ENCODE data around the gene GPR161.
"Not testable (repeated sequence)": the region's sequence is repeated elsewhere in the genome, so short reads cannot be mapped to it uniquely, and the experiment has no call there.

GPR161 gene

DNA sequence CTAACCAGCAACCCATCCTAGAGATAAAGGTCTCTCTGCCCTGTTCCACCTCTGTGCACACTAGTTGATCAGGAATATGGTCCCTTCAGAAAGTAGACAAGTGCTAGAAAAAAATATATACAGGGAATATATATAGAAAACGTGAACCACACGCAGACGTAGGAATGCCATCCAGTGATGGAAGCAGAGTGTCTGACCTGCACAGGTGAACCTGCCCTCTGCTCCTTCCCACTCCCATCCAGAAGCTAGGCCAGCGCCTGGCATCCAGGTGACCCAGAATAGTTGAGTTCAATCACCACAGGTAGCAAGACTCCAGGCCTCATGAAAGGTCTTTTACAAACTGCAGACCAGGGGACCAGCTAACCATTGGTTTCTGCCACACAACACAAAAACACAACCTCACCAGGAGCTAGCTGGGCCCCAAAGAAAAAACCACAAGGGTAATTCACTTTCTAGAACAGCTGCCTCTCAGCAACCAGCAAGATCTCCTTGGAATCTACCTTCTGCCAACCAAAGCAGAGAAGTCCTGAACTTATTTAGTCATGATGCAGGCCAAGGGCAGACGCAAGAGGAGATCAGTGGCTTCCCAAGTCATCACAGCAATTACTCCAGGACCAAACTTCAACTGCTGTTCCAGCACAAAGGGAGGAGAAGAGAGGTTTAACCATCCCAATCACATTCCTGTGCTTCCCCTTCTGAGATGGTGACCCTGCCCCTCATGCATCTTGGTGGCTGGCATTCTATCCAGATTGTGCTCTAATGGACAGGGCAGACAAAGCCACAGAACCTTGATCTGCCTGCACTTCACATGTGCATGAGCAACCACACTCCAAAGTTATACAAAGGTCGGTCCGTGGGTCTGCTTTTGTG is 53.0 kb downstream of the GPR161 start:
- Mint-ChIP-seq H3K4me1 (peaks cover 4 to 11% of the 10 kb centered on the region in 2 donors), H3K36me3 (peaks cover 0 to 10% of the 10 kb centered on the region in 2 donors), H3K4me3 (no peak overlapping the region), H3K27me3 (no peaks in the 10 kb centered on the region), H3K27ac (no peak overlapping the region), H3K9me3 (no peaks in the 10 kb centered on the region)
- ATAC-seq (replicated peaks) (no peak), DNase-seq (no peak)

DNA sequence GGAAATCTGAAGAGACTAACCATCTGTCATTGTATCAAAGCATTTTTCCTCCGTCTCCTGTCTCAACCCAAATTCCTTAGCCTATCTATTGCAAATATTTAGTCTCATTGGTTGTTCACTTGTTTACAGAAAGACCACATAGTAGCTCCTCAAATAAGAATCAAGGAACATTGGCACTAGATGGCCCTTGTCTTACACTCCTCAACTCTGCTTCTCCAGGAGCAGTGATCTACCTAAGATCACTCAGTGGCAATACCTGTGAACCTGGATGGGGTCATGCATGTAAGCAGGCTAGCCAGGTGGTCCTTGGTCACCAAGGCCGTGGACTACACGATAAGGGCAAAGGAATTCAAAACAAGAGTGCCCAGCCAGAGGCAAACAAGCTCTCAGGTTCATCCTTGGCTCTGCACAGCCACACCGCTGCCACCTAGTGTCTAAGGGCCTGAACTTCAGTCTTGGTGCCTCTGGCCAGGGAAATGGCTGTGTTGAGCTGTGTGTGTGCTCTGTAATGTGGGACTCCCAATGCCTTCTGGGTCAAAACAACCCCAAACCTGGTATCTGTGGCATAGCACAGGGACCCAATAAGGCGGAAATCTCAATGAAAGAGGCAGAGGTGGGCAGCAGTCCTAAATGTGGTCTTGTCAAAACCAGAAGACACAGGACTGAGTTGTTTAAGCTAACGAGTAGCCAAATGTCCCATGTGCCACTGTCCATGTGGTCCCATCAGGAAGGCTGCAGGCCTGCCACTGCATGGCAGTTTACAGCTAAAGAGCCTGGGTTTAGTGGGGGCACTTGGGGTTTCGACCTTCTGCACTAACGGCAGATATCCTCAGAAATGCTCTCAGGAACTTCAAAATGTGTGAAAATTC is 54.5 kb downstream of the GPR161 start:
- Mint-ChIP-seq H3K4me1 (peaks cover 4 to 11% of the 10 kb centered on the region in 2 donors), H3K36me3 (peaks cover 6 to 10% of the 10 kb centered on the region in 2 donors), H3K27me3 (no peaks in the 10 kb centered on the region), H3K27ac (no peak overlapping the region), H3K4me3 (no peak overlapping the region), H3K9me3 (no peaks in the 10 kb centered on the region)
- DNase-seq (peak; percentile 50), ATAC-seq (replicated peaks) (peak; percentile 84 to 85)

DNA sequence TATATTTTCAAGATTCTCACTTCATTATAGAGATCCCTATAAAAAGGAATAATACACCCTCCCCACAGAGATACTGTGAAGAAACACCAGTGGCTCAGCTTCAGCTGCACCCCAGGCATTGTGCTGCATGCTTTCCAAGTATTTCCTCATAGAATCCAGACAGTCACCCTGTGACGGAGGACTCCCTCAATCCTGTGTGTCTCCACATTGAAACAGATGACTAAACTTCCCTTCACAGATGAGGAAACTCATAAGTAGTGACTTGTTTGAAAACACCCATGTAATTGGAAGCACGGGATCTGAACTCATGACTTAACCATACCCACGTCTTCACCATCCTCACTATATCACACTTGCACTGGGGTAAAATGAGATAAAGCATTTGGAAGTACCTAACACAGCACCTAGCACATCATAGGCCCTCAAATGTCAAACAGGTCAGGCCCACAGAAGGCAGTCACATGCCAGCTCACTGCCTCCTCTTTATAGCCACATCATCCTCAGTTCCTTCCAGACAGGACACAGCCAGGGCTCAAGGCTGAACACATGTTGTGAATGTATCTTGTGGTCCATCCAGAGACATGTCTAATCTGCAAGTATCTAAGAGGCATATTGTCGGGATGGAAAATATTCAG is 55.2 kb downstream of the GPR161 start:
- Mint-ChIP-seq H3K27ac (no peak overlapping the region), H3K9me3 (no peaks in the 10 kb centered on the region), H3K4me1 (peaks cover 4 to 11% of the 10 kb centered on the region in 2 donors), H3K4me3 (no peak overlapping the region), H3K27me3 (no peaks in the 10 kb centered on the region), H3K36me3 (peaks cover 12% of the 10 kb centered on the region in 2 donors)
- no peak for DNase-seq
- no peak for ATAC-seq (replicated peaks)

DNA sequence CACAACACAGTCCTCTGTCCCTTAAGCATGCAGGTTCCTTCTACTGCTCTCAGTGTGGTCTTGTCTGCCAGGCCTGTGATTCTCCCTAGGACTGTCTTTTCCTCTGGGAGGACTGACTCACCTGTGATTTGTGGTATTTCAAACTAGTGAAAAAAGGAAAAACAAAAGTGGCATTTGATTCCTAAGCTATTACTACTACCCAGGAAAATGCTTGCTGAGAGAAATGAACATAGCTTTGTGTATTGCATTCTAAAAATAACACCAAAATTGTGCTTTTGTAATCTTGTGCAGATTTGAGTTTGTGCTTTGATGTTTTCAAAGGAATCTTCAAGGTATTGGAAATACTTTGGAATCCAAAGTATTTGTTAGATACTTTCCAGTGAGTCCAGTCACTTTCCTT is 57.0 kb downstream of the GPR161 start:
- peaks cover 2 to 4% of the 10 kb centered on the region in 2 donors for H3K4me1 Mint-ChIP-seq
- no peaks in the 10 kb centered on the region for H3K27me3 Mint-ChIP-seq
- H3K9me3 Mint-ChIP-seq = no peaks in the 10 kb centered on the region
- peaks cover 17 to 20% of the 10 kb centered on the region in 2 donors for H3K36me3 Mint-ChIP-seq
- DNase-seq (no peak), ATAC-seq (replicated peaks) (no peak)
- no peak overlapping the region for H3K4me3 Mint-ChIP-seq
- H3K27ac Mint-ChIP-seq = no peak overlapping the region

DNA sequence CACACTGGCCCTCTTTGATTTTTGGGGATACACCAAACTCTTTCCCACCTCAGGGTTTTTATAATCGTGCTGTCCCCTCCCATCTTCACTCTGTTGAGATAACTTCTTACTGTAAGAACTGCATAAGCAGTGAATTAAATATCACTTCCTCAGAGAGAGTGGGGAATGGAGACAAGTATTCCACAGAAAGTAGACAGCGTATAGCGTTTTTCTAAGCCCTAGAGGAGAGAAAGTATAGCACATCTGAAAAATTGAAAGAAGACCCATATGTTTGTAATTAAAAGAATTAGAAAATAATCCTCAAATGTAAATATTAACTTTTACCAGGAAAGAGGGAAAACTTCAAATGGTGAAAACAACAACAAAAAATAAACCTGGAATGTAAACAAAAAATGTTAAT is 67.3 kb downstream of the GPR161 start:
- ATAC-seq (replicated peaks) = no peak
- no peak overlapping the region for H3K27ac Mint-ChIP-seq

DNA sequence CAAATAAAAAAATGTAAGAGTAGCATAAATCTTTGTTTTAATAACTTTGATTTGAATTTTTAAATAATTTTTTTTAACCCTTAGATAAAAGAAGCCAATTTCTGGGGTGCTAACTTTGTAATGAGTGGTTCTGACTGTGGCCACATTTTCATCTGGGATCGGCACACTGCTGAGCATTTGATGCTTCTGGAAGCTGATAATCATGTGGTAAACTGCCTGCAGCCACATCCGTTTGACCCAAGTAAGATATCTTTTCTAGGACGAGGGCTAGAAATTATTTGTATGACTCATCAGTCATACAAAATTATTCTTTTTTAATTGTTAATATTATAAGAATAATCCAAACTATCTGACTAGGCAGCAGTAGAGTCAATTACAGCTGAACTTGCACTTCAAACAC is 71.2 kb downstream of the GPR161 start:
- Mint-ChIP-seq H3K27me3 (no peaks in the 10 kb centered on the region), H3K36me3 (peaks cover 16 to 24% of the 10 kb centered on the region in 2 donors), H3K4me1 (no peaks in the 10 kb centered on the region), H3K9me3 (no peaks in the 10 kb centered on the region), H3K27ac (no peak overlapping the region), H3K4me3 (no peak overlapping the region)
- no peak for DNase-seq
- ATAC-seq (replicated peaks) = no peak

More for the DNA sequence above, 67.3 kb downstream of the GPR161 start:
- Mint-ChIP-seq H3K9me3 (no peaks in the 10 kb centered on the region), H3K4me1 (no peaks in the 10 kb centered on the region), H3K36me3 (peaks cover 30 to 42% of the 10 kb centered on the region in 2 donors), H3K27me3 (no peaks in the 10 kb centered on the region), H3K4me3 (no peak overlapping the region)
- no peak for DNase-seq

DNA sequence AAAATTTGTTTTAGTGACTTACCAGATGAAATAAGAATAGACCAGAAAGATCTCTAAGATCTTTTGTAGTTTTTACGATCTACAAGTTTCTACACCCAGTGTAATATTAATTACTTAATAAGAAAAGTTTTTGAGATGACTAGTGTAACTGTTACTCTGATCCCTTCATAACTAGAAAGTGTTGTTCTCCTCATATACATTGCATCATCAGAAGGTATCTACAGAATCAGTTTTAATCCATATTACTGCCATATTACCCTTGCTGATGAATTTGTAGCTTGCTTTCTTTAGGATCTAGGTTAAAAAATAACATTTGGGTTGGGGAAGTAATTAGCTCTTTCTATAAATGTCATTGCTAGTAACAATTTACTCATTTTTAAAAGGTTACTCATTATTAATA is 72.5 kb downstream of the GPR161 start:
- DNase-seq (no peak), ATAC-seq (replicated peaks) (no peak)
- Mint-ChIP-seq H3K36me3 (peaks cover 19 to 29% of the 10 kb centered on the region in 2 donors), H3K27me3 (no peaks in the 10 kb centered on the region), H3K9me3 (no peaks in the 10 kb centered on the region), H3K27ac (no peak overlapping the region), H3K4me1 (no peaks in the 10 kb centered on the region), H3K4me3 (no peak overlapping the region)

DNA sequence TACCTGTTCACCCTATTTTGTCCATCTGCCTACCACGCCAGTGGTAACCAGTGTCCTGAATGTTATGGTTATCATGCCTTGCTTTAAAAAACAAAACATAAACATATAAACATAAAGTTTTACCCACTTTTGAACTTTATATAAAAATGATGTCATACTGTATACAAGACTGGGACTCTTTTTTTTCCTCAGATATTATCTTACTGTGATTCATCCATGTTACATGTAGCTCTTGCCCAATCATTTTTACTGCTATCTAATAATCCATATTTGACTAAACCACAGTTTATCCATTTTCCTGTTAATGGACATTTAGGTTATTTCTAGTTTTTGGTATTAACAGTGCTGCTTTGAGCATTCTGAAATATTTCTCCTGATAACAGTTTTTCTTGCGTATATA is 78.8 kb downstream of the GPR161 start:
- Mint-ChIP-seq H3K27me3 (no peaks in the 10 kb centered on the region), H3K36me3 (peaks cover 19 to 31% of the 10 kb centered on the region in 2 donors), H3K27ac (no peak overlapping the region), H3K4me3 (no peak overlapping the region), H3K4me1 (no peaks in the 10 kb centered on the region), H3K9me3 (peaks cover 0 to 2% of the 10 kb centered on the region in 2 donors)
- DNase-seq (no peak), ATAC-seq (replicated peaks) (no peak)

DNA sequence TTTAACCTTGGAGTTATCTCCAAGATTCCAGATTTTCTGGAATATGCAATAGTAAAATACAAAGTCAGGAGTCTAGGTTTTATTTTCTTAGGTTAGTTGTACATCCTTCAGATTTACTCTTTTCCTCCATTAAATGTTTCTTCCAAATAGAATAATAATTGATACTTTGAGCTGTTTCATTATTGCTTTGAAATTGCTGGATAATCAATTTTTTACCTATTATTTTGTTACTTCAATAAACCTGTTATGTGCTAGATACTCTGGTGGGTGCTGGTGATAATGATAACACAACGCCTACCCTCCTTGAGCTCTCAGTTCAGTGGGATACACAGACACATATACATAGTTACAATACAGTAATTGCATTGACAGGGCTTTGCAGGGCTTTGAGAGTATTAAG is 79.4 kb downstream of the GPR161 start:
- H3K27ac Mint-ChIP-seq = no peak overlapping the region
- peaks cover 0 to 2% of the 10 kb centered on the region in 2 donors for H3K9me3 Mint-ChIP-seq
- DNase-seq (no peak), ATAC-seq (replicated peaks) (no peak)
- H3K4me3 Mint-ChIP-seq = no peak overlapping the region
- H3K36me3 Mint-ChIP-seq = peaks cover 19 to 34% of the 10 kb centered on the region in 2 donors
- H3K27me3 Mint-ChIP-seq = no peaks in the 10 kb centered on the region
- no peaks in the 10 kb centered on the region for H3K4me1 Mint-ChIP-seq

DNA sequence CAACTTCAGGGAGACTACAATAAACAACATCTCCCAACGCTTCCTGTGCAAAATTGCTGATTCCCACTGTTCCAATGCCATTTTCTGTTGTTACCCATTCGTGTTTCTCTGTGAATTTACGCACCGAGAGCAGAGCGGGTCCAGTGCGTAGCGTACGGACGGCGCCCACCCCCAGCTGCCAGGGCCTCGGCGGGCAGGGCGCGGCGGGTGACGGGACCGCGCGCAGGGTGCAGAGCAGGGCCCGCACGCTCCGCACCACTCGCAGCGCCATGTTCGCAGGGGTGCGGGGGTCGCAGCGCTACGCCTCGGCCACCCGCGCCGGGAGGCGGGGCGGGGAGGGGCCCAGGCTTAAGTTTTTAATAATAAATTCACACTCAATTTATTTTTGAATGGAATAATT is 80.6 kb downstream of the GPR161 start:
- ATAC-seq (replicated peaks) = peak; percentile 52 to 57
- H3K9me3 Mint-ChIP-seq, H3K27me3 Mint-ChIP-seq, DNase-seq, H3K27ac Mint-ChIP-seq, H3K4me3 Mint-ChIP-seq, H3K4me1 Mint-ChIP-seq: not testable (repeated sequence)
- H3K36me3 Mint-ChIP-seq = peaks cover 19 to 38% of the 10 kb centered on the region in 2 donors

DNA sequence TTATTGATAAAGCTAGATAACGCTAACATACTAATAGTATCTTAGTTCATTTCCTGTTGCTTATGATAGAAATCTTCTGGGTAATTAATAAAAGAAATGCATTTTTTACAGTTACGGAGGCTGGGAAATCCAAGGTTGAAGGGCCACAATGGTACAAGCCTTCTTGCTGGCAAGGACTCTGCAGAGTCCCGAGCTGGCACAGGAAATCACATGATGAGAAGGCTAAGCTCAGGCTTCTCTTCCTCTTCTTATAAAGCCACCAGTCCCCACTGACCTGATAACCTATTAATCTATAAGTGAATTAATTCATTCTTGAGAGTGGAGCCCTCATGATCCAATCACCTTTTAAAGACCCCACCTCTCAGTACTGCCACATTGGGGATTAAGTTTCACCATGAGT is 82.6 kb downstream of the GPR161 start:
- Mint-ChIP-seq H3K27me3 (no peaks in the 10 kb centered on the region), H3K4me3 (no peak overlapping the region), H3K36me3 (peaks cover 11 to 30% of the 10 kb centered on the region in 2 donors), H3K4me1 (no peaks in the 10 kb centered on the region), H3K27ac (no peak overlapping the region), H3K9me3 (peaks cover 0 to 2% of the 10 kb centered on the region in 2 donors)
- no peak for ATAC-seq (replicated peaks)
- no peak for DNase-seq

DNA sequence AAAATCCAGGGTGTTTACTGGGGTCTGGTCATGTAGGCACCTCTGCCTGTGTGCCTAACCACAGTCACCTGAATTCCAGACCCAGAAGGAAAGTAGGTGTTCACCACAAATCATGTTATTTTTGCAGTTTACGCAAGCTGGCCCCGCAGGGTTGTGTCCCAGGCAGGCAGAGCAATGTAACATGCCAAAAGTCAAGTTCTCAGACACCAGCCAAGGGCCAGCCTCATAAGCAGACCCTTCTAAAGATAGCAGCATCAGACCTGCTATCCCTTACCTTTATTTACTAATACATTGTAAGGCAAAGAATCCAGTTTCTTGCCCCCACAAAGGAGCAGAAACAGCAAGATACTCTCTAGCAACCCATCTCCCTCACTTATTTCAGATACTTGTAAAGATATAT is 83.0 kb downstream of the GPR161 start:
- Mint-ChIP-seq H3K27ac (no peak overlapping the region), H3K4me3 (no peak overlapping the region), H3K4me1 (no peaks in the 10 kb centered on the region), H3K9me3 (peaks cover 0 to 2% of the 10 kb centered on the region in 2 donors), H3K36me3 (peaks cover 13 to 28% of the 10 kb centered on the region in 2 donors), H3K27me3 (no peaks in the 10 kb centered on the region)
- ATAC-seq (replicated peaks) = no peak
- DNase-seq = no peak

DNA sequence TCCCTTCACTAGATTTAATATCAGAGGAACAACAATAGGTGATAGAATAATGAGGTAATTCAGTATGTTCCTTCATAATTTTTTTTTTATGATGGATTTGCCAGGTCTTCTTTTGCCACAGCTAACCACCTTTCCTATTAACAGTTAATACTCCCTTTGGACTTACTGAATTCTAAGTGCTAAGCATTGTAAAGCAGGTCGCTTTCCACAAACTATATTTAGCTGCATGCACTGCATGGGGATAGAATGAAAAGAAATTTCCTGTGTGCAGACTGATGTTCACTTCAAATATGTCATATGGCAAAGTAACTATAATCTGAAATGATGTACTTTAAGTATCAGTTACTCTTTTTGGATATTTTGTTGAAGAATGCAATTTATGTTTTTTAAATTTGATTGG is 85.8 kb downstream of the GPR161 start:
- Mint-ChIP-seq H3K4me1 (no peaks in the 10 kb centered on the region), H3K36me3 (peaks cover 13 to 22% of the 10 kb centered on the region in 2 donors), H3K9me3 (no peaks in the 10 kb centered on the region), H3K27me3 (no peaks in the 10 kb centered on the region), H3K27ac (no peak overlapping the region), H3K4me3 (no peak overlapping the region)
- ATAC-seq (replicated peaks) = no peak
- no peak for DNase-seq

DNA sequence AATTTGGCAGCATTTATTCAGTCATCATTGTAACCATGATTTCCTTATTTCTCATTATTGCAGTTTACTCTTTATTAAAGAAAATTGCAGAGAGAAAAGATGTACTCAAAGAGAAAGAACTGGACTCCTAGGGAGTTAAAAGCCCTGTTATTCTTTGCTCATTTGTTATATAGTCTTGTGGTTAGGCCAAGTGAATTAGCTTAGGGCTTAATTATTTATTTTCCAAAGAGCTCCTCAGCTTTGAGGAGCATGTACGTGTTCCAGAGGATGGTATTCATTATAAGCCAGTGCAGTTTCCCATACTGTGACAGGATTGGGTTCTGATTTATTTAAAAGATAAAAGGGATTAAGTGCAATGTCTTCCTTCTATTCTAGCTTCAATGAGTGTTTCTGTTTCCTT is 86.4 kb downstream of the GPR161 start:
- DNase-seq (no peak), ATAC-seq (replicated peaks) (no peak)
- Mint-ChIP-seq H3K4me3 (no peak overlapping the region), H3K27me3 (no peaks in the 10 kb centered on the region), H3K4me1 (no peaks in the 10 kb centered on the region), H3K36me3 (peaks cover 10 to 24% of the 10 kb centered on the region in 2 donors), H3K9me3 (no peaks in the 10 kb centered on the region), H3K27ac (no peak overlapping the region)

Measured in stimulated activated naive B cell treated with anti-CD40 and anti-IgM and Interleukin-4, amounts not matched to agents 10 μg/mL and 1 μg/mL and 100 μg/mL, for 72 hours (primary cell).